Activated CD8-positive, alpha-beta memory T cell treated with anti-CD3 and anti-CD28 coated beads for 48 hours (primary cell): ENCODE results near the gene TENM3.

Source experiments
- DNase-seq, 3 experiments: peaks; one replicate each; pipeline ENCODE4 v3.0.0-alpha.2; 2020; ENCODE audit warnings: low read depth in 2 of 3, low spot score in 2 of 3

The TENM3 gene

GRCh38 chr4:182391111-182391684 lies 148.0 kb downstream of the TENM3 start:
- no peak for DNase-seq

GRCh38 chr4:182394181-182394580 lies 151.0 kb downstream of the TENM3 start:
- no peak for DNase-seq

GRCh38 chr4:182400081-182400480 lies 156.9 kb downstream of the TENM3 start:
- no peak for DNase-seq

GRCh38 chr4:182400790-182401189 lies 157.6 kb downstream of the TENM3 start:
- no peak for DNase-seq

- no peak for DNase-seq
Measured at GRCh38 chr4:182404376-182404775, 161.2 kb downstream of the TENM3 start.

- DNase-seq = no peak
Measured at GRCh38 chr4:182405087-182405486, 161.9 kb downstream of the TENM3 start.

- no peak for DNase-seq
Measured at GRCh38 chr4:182409271-182409670, 166.1 kb downstream of the TENM3 start.

GRCh38 chr4:182411391-182411790 lies 168.2 kb downstream of the TENM3 start:
- no peak for DNase-seq

GRCh38 chr4:182413550-182413949 lies 170.3 kb downstream of the TENM3 start:
- DNase-seq = no peak

GRCh38 chr4:182415116-182415515 lies 171.9 kb downstream of the TENM3 start:
- no peak for DNase-seq

- DNase-seq = no peak
Measured at GRCh38 chr4:182416067-182416466, 172.9 kb downstream of the TENM3 start.

- no peak for DNase-seq
Measured at GRCh38 chr4:182418054-182418734, 175.0 kb downstream of the TENM3 start.

GRCh38 chr4:182420189-182420588 lies 177.0 kb downstream of the TENM3 start:
- DNase-seq = no peak

GRCh38 chr4:182421753-182422152 lies 178.6 kb downstream of the TENM3 start:
- DNase-seq = no peak

- no peak for DNase-seq
Measured at GRCh38 chr4:182425302-182425701, 182.1 kb downstream of the TENM3 start.

GRCh38 chr4:182426901-182427300 lies 183.7 kb downstream of the TENM3 start:
- no peak for DNase-seq

- DNase-seq = no peak
Measured at GRCh38 chr4:182427554-182427953, 184.4 kb downstream of the TENM3 start.

GRCh38 chr4:182429896-182430295 lies 186.7 kb downstream of the TENM3 start:
- no peak for DNase-seq

- no peak for DNase-seq
Measured at GRCh38 chr4:182432819-182433218, 189.6 kb downstream of the TENM3 start.

GRCh38 chr4:182434720-182435119 lies 191.5 kb downstream of the TENM3 start:
- DNase-seq = no peak

- no peak for DNase-seq
Measured at GRCh38 chr4:182435401-182435800, 192.2 kb downstream of the TENM3 start.

GRCh38 chr4:182443070-182443469 lies 199.9 kb downstream of the TENM3 start:
- DNase-seq = no peak

GRCh38 chr4:182447767-182448280 lies 204.6 kb downstream of the TENM3 start:
- no peak for DNase-seq
